Ishikawa (cell line): ENCODE data around the gene ACSF3.

Experiments used
- CEBPB ChIP-seq: IDR thresholded peaks from 2 replicates; pipeline ENCODE4 v1.6.1; 2012
- EGR1 ChIP-seq: IDR thresholded peaks from 2 replicates; pipeline ENCODE4 v1.6.1; 2012
- EP300 ChIP-seq: IDR thresholded peaks from 2 replicates; pipeline ENCODE4 v1.6.1; 2012; ENCODE audit warnings: borderline replicate concordance
- FOXM1 ChIP-seq: IDR thresholded peaks from 2 replicates; pipeline ENCODE4 v1.6.1; 2012; ENCODE audit warnings: low read depth, borderline replicate concordance
- RAD21 ChIP-seq: IDR thresholded peaks from 2 replicates; pipeline ENCODE4 v1.6.1; 2012; ENCODE audit warnings: low read depth
- TAF1 ChIP-seq: IDR thresholded peaks from 2 replicates; pipeline ENCODE4 v1.6.1; 2012; ENCODE audit warnings: low read depth, mild to moderate bottlenecking
- YY1 ChIP-seq: IDR thresholded peaks from 2 replicates; pipeline ENCODE4 v1.6.1; 2012; ENCODE audit warnings: low read depth
- TF ChIP-seq, protein P1 (sequence below): IDR thresholded peaks from 2 replicates; pipeline ENCODE4 v1.6.1; 2012
- TF ChIP-seq, protein P2 (sequence below): IDR thresholded peaks from 2 replicates; pipeline ENCODE4 v1.6.1; 2012; ENCODE audit warnings: low read depth, mild to moderate bottlenecking

DNA sequence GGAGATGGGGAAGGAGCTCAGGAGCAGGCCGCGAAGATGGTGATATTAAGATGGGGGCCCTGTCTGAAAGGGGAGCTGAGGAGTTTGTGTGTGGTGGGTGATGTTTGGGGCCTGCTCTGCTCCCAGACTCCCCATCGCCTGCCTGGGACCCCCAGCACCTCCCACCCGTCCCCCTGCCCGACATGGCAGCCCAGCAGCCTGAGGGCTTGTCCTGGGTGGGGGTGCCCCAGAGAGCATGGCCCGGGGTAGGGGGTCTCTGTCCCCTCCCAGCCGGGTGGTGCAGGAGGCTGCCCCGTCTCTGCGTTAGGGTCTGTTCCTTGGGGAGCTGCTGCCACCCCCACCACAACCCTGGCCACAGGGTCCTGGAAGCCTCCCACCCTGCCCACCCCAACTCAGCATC lies 83.1 kb downstream of the ACSF3 start:
- TF ChIP-seq, protein P1, sequence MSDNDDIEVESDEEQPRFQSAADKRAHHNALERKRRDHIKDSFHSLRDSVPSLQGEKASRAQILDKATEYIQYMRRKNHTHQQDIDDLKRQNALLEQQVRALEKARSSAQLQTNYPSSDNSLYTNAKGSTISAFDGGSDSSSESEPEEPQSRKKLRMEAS = no peak
- TF ChIP-seq TAF1 = no peak
- TF ChIP-seq EGR1 = no peak
- TF ChIP-seq, protein P2, sequence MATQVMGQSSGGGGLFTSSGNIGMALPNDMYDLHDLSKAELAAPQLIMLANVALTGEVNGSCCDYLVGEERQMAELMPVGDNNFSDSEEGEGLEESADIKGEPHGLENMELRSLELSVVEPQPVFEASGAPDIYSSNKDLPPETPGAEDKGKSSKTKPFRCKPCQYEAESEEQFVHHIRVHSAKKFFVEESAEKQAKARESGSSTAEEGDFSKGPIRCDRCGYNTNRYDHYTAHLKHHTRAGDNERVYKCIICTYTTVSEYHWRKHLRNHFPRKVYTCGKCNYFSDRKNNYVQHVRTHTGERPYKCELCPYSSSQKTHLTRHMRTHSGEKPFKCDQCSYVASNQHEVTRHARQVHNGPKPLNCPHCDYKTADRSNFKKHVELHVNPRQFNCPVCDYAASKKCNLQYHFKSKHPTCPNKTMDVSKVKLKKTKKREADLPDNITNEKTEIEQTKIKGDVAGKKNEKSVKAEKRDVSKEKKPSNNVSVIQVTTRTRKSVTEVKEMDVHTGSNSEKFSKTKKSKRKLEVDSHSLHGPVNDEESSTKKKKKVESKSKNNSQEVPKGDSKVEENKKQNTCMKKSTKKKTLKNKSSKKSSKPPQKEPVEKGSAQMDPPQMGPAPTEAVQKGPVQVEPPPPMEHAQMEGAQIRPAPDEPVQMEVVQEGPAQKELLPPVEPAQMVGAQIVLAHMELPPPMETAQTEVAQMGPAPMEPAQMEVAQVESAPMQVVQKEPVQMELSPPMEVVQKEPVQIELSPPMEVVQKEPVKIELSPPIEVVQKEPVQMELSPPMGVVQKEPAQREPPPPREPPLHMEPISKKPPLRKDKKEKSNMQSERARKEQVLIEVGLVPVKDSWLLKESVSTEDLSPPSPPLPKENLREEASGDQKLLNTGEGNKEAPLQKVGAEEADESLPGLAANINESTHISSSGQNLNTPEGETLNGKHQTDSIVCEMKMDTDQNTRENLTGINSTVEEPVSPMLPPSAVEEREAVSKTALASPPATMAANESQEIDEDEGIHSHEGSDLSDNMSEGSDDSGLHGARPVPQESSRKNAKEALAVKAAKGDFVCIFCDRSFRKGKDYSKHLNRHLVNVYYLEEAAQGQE = no peak
- TF ChIP-seq EP300 = no peak
- no peak for TF ChIP-seq FOXM1
- no peak for TF ChIP-seq CEBPB
- no peak for TF ChIP-seq YY1
- no peak for TF ChIP-seq RAD21
